Gastroesophageal sphincter (tissue), 4 donors: Measurements from ENCODE around the gene KCNH2. TPM values are rescaled to one million over a fixed set of nuclear protein-coding genes. Genes with fewer than 3 reads are reported as not detected.

Source experiments
- ATAC-seq: fragments of 150-250 bp; one replicate; pipeline ENCODE4 v1.9.1; 2016; ENCODE audit warnings: mild to moderate bottlenecking, moderate library complexity
- H3K27ac ChIP-seq, 4 donors: fragments of 200-600 bp; sonication (generic) in 3 of 4; 1 replicate in 3 of 4; 2 replicates in 1 of 4; pipeline ENCODE4 v1.5.1; 2016 to 2019
- H3K27me3 ChIP-seq: fragments of 200-600 bp; sonication (generic); one replicate; pipeline ENCODE4 v1.5.1; 2019
- H3K36me3 ChIP-seq, 2 donors: fragments of 200-600 bp; sonication (generic); one replicate each; pipeline ENCODE4 v1.5.1; 2019; ENCODE audit warnings: control low read depth in 1 of 2
- H3K4me1 ChIP-seq, 3 donors: fragments of 200-600 bp; sonication (generic); 1 replicate in 2 of 3; 2 replicates in 1 of 3; pipeline ENCODE4 v1.5.1; 2016 to 2019; ENCODE audit warnings: control low read depth in 2 of 3
- H3K4me3 ChIP-seq, 2 donors: fragments of 200-600 bp; sonication (generic); one replicate each; pipeline ENCODE4 v1.5.1; 2019; ENCODE audit warnings: mild to moderate bottlenecking in 1 of 2, moderate library complexity in 1 of 2
- H3K9me3 ChIP-seq, 3 donors: fragments of 200-600 bp; sonication (generic); one replicate each; pipeline ENCODE4 v1.5.1; 2017 to 2019; ENCODE audit warnings: control low read depth in 2 of 3
- CTCF ChIP-seq, 4 experiments: fragments of 200-600 bp in 2 of 4; fragments of 450-650 bp in 2 of 4; sonication (generic) in 1 of 4; IDR thresholded peaks; one replicate each; pipeline ENCODE4 v1.5.1; 2017 to 2019; ENCODE audit warnings: antibody characterized with exemption in 4 of 4, mild to moderate bottlenecking in 2 of 4, moderate library complexity in 2 of 4
- EP300 ChIP-seq: sonication (generic); formaldehyde crosslinking; IDR thresholded peaks from one replicate; pipeline ENCODE4 v1.6.1; 2017; ENCODE audit warnings: antibody characterized with exemption, mild to moderate bottlenecking
- POLR2A ChIP-seq, 2 donors: fragments of 450-650 bp; IDR thresholded peaks; one replicate each; pipeline ENCODE4 v1.6.1; 2017; ENCODE audit warnings: antibody characterized with exemption in 2 of 2, mild to moderate bottlenecking in 2 of 2, moderate library complexity in 1 of 2
- POLR2AphosphoS5 ChIP-seq: sonication (generic); formaldehyde crosslinking; IDR thresholded peaks from one replicate; pipeline ENCODE4 v1.6.1; 2017; ENCODE audit warnings: antibody characterized with exemption
- WGBS, 2 donors: methylation state at CpG; one replicate each; pipeline ENCODE4 v1.1.5; 2018; ENCODE audit warnings: low coverage in 1 of 2; 5-methylcytosine and 5-hydroxymethylcytosine counted together
- total RNA-seq, 4 donors: library from RNA; depleted of rRNA; stranded (reverse); fragments of >200 nt; gene quantifications; one replicate each; pipeline ENCODE4 v1.1.0, GENCODE V29; 2016

KCNH2 gene
- total RNA-seq, 4 donors from 2014 or later: 26.6 to 63.8 (median 36.3) TPM

- Histone ChIP-seq H3K27me3 (no peaks in the 10 kb centered on the region), H3K27ac (no peak overlapping the region), H3K9me3 (no peaks in the 10 kb centered on the region), H3K36me3 (no peaks in the 10 kb centered on the region), H3K4me1 (no peaks in the 10 kb centered on the region), H3K4me3 (no peak overlapping the region)
- no peak for ATAC-seq
- 85 to 93% methylated on average over 6 to 7 of the region's 7 CpGs for WGBS, 2 donors
- TF ChIP-seq POLR2A (IDR thresholded peaks at IDR 0.05): no peak
- no peak for TF ChIP-seq CTCF (IDR thresholded peaks at IDR 0.05)
- TF ChIP-seq POLR2AphosphoS5: no peak
- no peak for TF ChIP-seq EP300
Observed at GRCh38 chr7:150926066-150926465, 52.1 kb downstream of the KCNH2 start.

DNA sequence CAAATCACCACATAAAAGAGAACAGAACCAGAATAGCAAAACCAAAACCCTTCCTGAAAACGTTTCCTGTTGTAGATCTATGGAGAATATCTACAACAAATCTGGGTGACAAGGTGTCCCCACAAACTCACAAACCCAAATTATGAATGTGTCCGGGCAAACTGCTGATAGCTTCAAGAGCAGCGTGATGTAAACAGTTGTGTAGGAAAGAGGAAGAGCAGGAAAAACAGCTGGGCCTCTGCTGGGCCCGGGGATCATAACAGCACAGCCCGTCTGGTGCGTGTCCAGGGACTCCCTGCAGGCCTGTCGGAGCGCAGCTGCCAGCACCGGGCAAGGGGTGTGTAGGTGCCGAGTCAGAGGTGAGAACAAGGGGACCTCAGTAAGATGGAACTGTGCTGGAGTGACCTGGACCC, 53.7 kb downstream of the KCNH2 start:
- TF ChIP-seq CTCF (IDR thresholded peaks at IDR 0.05) (no peak), POLR2AphosphoS5 (no peak), EP300 (no peak), POLR2A (IDR thresholded peaks at IDR 0.05) (no peak)
- 43 to 74% methylated on average over 1 to 6 of the region's 10 CpGs for WGBS, 2 donors
- H3K4me1 ChIP-seq: no peaks in the 10 kb centered on the region
- H3K27ac ChIP-seq: no peak overlapping the region
- no peak overlapping the region for H3K4me3 ChIP-seq
- no peaks in the 10 kb centered on the region for H3K36me3 ChIP-seq
- ATAC-seq: no peak
- H3K9me3 ChIP-seq: no peaks in the 10 kb centered on the region
- no peaks in the 10 kb centered on the region for H3K27me3 ChIP-seq

GRCh38 chr7:150923802-150924201, 54.3 kb downstream of the KCNH2 start:
- TF ChIP-seq CTCF (IDR thresholded peaks at IDR 0.05) (no peak), POLR2AphosphoS5 (no peak), EP300 (no peak), POLR2A (IDR thresholded peaks at IDR 0.05) (no peak)
- no peak overlapping the region for H3K27ac ChIP-seq
- no peak for ATAC-seq
- WGBS, 2 donors: 87% methylated on average over 1 of the region's 1 CpG; no CpG with 5 or more reads in 1 of the 2 donors
- H3K36me3 ChIP-seq: no peaks in the 10 kb centered on the region
- no peak overlapping the region for H3K4me3 ChIP-seq
- no peaks in the 10 kb centered on the region for H3K4me1 ChIP-seq
- no peaks in the 10 kb centered on the region for H3K27me3 ChIP-seq
- H3K9me3 ChIP-seq: no peaks in the 10 kb centered on the region

DNA sequence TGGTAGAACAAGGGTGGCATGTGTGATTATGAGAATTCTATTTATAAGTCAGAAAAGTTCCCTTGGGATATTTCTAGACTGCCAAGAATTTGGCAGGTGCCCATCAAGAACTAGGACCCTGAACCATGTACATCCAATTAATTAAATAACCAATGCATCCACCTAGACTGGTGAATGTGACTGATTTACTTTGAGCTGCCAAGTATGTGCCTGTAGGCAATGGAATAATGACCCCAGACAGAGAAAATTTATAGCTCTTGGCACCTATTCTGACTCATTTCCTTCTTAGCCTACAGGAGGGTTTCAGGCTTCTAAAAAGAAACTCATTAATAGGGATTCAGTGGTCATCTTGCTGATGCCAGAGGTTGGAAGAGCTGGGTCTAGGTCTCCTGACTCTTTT, 54.9 kb downstream of the KCNH2 start:
- Histone ChIP-seq H3K27me3 (no peaks in the 10 kb centered on the region), H3K4me1 (no peaks in the 10 kb centered on the region), H3K36me3 (no peaks in the 10 kb centered on the region), H3K9me3 (no peaks in the 10 kb centered on the region), H3K4me3 (no peak overlapping the region), H3K27ac (no peak overlapping the region)
- no peak for ATAC-seq
- TF ChIP-seq POLR2AphosphoS5 (no peak), POLR2A (IDR thresholded peaks at IDR 0.05) (no peak), EP300 (no peak), CTCF (IDR thresholded peaks at IDR 0.05) (no peak)

GRCh38 chr7:150919160-150919559, 59.0 kb downstream of the KCNH2 start:
- Histone ChIP-seq H3K36me3 (no peaks in the 10 kb centered on the region), H3K4me3 (no peak overlapping the region), H3K27ac (no peak overlapping the region), H3K9me3 (no peaks in the 10 kb centered on the region), H3K27me3 (no peaks in the 10 kb centered on the region), H3K4me1 (no peaks in the 10 kb centered on the region)
- WGBS, 2 donors: 84 to 94% methylated on average over 5 to 10 of the region's 10 CpGs
- TF ChIP-seq POLR2AphosphoS5 (no peak), EP300 (no peak), POLR2A (IDR thresholded peaks at IDR 0.05) (no peak), CTCF (IDR thresholded peaks at IDR 0.05) (no peak)
- no peak for ATAC-seq
